NCI-H2196 treated with DMSO at 0.1 percent for 48 hours (cell line): ENCODE data around the gene SHC1.

Experiments used
- DNase-seq: peaks from one replicate; lab custom pipeline; 2025; ENCODE audit not compliant: unreplicated experiment; lab: John Stamatoyannopoulos, UW

The SHC1 gene, protein sequence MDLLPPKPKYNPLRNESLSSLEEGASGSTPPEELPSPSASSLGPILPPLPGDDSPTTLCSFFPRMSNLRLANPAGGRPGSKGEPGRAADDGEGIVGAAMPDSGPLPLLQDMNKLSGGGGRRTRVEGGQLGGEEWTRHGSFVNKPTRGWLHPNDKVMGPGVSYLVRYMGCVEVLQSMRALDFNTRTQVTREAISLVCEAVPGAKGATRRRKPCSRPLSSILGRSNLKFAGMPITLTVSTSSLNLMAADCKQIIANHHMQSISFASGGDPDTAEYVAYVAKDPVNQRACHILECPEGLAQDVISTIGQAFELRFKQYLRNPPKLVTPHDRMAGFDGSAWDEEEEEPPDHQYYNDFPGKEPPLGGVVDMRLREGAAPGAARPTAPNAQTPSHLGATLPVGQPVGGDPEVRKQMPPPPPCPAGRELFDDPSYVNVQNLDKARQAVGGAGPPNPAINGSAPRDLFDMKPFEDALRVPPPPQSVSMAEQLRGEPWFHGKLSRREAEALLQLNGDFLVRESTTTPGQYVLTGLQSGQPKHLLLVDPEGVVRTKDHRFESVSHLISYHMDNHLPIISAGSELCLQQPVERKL

GRCh38 chr1:154970631-154971340, at the start of gene SHC1:
Gene SHC1, minus strand, starts transcription at chr1:154970747. Its CDS starts 221 bp downstream, at chr1:154970526.
- DNase-seq: peak; percentile 69

- DNase-seq: no peak
These were observed 49.1 kb upstream of the SHC1 start for GRCh38 chr1:155019377-155020245.

DNA sequence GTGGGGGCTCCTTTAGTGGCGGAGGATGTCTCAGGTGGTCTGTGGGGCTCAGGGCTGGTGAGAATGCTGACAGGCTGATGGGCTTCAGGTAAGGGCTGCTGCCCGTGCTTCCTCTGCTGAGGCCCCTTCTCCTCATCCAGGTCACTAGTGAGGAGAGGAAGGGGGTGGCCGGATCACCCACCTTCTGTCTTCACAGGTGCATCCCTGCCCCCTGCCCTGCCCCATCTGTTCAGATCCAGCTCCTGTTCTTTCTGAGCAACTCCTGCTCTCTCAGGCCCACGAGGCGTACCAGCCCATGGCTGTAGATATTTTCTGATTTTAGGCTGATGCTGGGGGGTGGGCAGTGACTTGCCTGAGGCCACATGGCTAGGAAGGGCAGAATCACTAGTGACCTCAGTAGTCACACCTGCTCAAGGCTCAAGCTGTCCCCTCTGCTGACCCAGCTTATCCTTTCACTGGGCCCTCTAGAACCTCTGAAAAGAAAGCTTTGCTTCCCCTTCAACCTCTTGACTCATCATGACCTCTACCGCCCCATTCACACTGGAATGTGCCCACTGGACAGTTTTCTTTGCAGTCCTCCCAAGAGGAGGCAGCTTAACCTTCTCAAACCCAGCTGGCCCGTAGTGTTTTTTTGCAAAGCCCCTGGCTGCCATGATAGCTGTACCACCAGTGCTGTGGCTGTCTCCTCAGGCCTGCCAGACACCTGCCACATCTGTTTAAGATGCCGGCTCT, 48.2 kb upstream of the SHC1 start:
- DNase-seq: no peak

DNA sequence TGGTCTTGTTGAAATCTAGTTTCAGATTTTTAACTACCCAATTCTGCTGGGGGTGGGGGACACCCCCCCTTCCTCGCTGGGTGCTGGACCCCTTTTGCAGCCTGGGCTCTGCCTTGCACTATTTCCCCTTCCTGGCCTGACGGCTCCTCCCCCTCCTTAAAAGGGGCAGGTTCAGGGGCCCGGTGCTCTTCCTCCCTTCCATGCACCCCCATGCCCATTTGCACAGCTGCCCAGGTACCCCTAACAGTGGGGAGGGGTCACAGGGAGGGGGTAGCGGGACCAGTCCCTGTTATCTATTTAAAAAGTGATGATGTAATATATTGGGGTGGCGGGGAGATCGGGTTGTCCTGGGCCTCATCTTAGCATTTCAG, 47.4 kb upstream of the SHC1 start:
- DNase-seq: no peak

- peak; percentile 53 for DNase-seq
These were observed 46.7 kb upstream of the SHC1 start for GRCh38 chr1:155017041-155017945.

- no peak for DNase-seq
These were observed 45.8 kb upstream of the SHC1 start for GRCh38 chr1:155016231-155016831.

GRCh38 chr1:155015527-155016230, 45.1 kb upstream of the SHC1 start:
- DNase-seq: no peak

DNA sequence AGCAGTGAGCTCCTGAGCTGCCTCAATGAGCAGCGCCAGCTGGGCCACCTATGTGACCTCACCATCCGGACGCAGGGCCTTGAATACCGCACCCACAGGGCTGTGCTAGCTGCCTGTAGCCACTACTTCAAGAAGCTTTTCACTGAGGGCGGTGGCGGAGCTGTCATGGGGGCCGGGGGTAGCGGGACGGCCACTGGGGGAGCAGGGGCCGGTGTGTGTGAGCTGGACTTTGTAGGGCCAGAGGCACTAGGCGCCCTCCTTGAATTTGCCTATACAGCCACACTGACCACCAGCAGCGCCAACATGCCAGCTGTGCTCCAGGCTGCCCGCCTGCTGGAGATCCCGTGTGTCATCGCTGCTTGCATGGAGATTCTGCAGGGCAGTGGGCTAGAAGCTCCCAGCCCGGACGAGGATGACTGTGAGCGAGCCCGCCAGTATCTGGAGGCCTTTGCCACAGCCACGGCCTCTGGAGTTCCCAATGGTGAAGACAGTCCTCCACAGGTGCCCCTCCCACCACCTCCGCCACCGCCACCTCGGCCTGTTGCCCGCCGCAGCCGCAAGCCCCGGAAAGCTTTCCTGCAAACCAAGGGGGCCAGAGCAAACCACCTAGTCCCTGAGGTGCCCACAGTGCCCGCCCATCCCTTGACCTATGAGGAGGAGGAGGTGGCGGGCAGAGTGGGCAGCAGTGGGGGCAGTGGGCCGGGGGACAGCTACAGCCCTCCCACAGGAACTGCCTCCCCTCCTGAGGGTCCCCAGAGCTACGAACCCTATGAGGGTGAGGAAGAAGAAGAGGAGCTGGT, 44.4 kb upstream of the SHC1 start:
- no peak for DNase-seq

GRCh38 chr1:155013632-155014031, 43.1 kb upstream of the SHC1 start:
- DNase-seq: no peak

DNA sequence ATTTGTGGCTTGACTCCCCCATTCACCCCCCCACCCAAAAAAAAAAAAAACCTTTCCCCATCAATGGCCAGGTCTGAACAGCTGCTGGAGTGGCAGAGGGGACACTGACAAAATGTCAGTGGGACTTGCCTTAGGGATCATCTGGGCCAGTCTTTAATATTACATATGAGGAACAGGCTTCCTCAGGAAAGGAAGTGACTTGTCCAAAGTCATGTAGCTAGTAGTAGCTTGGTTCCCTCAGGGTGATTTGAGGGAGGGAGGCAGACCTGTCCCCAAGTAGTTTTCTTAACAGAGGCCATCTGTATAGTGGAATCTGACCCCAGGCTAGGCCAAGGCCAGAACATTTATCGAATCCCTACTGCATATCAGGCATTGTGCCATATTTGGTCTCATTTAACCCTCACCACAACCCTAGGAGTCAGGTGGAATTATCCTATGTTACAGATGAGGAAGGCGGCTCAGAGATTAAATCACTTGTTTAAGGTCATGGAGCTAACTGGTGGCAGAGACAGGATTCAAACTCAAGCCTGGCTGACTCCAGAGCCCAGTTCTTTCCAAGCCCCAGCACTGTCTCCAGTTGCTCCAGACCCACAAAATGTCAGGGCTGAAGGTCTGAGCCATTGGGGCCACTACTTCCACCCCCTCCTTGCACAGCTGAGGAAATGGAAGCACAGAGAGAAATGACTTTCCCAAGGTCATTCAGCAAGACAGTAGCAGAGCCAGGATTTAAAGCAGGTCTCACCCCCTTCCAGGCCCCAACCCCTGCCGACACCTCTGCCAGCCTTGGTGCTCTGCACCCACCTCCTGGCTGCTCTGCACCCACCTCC, 42.4 kb upstream of the SHC1 start:
- DNase-seq: no peak

DNA sequence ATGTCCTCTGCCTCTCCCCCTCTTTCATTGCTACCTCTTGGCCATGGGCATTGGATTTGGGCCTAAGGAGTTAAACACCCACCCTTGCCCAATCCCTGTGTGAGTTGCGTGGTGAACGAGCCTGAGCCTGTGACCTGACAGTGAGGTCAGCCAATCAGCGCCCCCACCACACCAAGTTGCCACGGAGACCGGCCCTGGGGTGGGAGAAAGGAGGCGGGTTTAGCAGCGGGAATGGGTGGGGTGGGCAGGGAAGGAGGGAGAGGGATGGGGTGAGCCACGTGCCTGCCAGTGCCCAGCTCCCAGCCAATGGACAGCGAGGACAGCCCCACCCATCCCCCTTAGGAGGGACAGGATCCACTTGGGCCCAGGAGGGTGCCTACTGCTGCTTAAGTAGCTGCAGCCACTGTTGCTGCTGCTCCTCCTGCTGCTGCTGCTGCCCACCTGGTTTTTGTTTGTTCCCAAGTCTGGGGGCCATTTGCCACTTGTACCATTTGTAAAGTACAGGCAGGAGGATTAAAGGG, 41.5 kb upstream of the SHC1 start:
- peak; percentile 85 for DNase-seq

DNA sequence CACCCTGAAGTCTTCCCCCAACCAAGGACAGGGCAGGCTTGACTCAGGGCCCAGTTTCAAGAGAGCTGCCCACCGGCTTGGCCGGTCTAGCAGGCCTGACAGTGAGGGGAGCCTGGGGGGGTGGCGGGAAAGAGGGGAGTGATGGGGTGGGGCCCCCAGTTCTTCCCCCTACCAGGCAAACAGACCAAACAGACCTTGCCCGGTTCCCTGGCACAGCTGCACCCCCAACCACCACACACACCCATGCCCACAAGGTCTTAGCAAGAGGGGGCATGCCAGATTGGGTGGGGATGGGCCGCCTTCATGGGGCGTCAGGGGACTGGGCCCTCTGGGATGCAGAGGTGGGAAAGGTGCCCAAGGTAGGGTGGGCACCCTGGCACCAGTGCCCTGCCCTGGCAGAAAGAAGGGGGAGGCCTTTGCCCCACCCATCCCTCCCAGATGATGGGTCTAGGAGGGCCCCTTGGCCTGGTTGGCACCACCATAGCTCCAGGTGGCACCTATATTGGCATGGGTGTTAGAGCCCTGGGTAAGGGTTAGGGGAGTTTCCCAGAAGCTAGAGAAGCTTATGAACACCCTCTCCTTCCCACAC, 41.0 kb upstream of the SHC1 start:
- no peak for DNase-seq

DNA sequence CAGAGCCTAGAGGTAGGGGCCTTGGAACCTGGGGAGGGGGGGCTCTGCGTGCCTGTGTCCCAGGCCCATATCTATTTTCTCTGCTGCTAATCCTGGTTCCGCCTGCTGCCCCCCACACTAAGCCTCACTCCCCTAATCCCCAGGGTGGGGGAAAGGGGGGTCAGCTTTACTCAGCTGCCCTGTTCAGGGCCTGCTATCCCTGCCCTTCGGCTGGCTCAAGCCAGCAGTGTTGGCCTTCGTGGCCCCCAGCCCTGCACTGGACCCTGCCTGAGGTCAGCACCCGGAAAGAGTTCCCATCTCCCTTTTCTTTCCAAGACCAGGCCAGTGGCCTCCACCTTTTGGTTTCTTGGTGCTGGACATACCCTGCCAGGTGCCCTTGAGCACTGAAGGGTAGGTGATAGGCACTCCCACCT, 40.5 kb upstream of the SHC1 start:
- no peak for DNase-seq

GRCh38 chr1:155010211-155010918, 39.8 kb upstream of the SHC1 start:
- DNase-seq: no peak

DNA sequence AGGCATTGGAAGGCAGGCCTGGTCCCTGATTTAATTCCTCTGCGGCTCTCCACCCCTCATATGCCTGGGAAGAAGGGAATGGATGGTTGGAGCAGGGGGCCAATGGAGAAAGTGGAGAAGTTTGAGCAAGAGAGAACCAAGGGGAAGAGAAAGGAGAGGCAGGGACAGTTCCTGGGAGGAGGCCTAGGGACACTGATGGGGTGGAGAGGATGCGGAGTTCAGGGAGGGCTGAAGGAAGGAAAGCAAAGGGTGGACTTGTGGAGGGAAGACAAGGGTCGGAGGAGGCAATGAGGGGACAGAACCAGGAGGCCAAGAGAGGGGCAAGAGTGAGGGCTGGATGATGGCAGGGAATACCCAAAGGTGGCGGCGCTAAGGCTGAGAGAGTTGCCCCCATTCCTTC, 39.2 kb upstream of the SHC1 start:
- no peak for DNase-seq
